Measurements from ENCODE around the gene MRNIP.

The MRNIP gene

GRCh38 chr5:179788193-179788854, 70.3 kb downstream of the MRNIP start:
- DNase-seq: no peak

All from T-helper 1 cell (primary cell).